HepG2 (cell line): ENCODE measurements around the gene SRSF1. TPM values are rescaled to one million over a fixed set of nuclear protein-coding genes. Genes with fewer than 3 reads are reported as not detected.
A peak's percentile ranks its signal among the peaks of the same experiment; 100 is the strongest.

Experiments used
- DNMT1 ChIP-seq: sonication (generic); formaldehyde crosslinking; IDR thresholded peaks from 2 replicates; pipeline ENCODE4 v1.5.1; 2020; ENCODE audit warnings: mild to moderate bottlenecking, missing genetic modification reagents
- ETV6 ChIP-seq: sonication (generic); formaldehyde crosslinking; conservative IDR thresholded peaks from 2 replicates; pipeline ENCODE4 v1.4.0; 2020; ENCODE audit warnings: missing genetic modification reagents
- FIP1L1 ChIP-seq: fragments of 200-400 bp; formaldehyde crosslinking; IDR thresholded peaks from 2 replicates; pipeline ENCODE4 v1.6.1; 2018; ENCODE audit warnings: low read depth, mild to moderate bottlenecking, low read length, moderate library complexity, borderline replicate concordance; ENCODE audit not compliant: insufficient read depth
- HDAC1 ChIP-seq: sonication (generic); formaldehyde crosslinking; IDR thresholded peaks from 2 replicates; pipeline ENCODE4 v1.5.1; 2020; ENCODE audit warnings: mild to moderate bottlenecking, missing genetic modification reagents
- KDM5A ChIP-seq: fragments of 200-600 bp; sonication (generic); IDR thresholded peaks from 2 replicates; pipeline ENCODE4 v1.7.0; 2018; ENCODE audit warnings: antibody characterized with exemption, mild to moderate bottlenecking, low read length, borderline replicate concordance
- MYC ChIP-seq: sonication (generic); formaldehyde crosslinking; IDR thresholded peaks from 2 replicates; pipeline ENCODE4 v1.9.0; 2021; ENCODE audit warnings: missing genetic modification reagents, borderline replicate concordance
- RXRB ChIP-seq: IDR thresholded peaks from 2 replicates; pipeline ENCODE4 v1.6.1; 2016; ENCODE audit warnings: borderline replicate concordance, missing genetic modification reagents, missing compliant biosample characterization
- SMAD9 ChIP-seq: sonication (generic); formaldehyde crosslinking; IDR thresholded peaks from 2 replicates; pipeline ENCODE4 v1.5.1; 2020; ENCODE audit warnings: mild to moderate bottlenecking, missing genetic modification reagents
- SSRP1 ChIP-seq: IDR thresholded peaks from 2 replicates; pipeline ENCODE4 v1.6.1; 2016; ENCODE audit warnings: control low read depth
- TAF15 ChIP-seq: fragments of 200-400 bp; formaldehyde crosslinking; IDR thresholded peaks from one replicate; pipeline ENCODE4 v1.6.1; 2018; ENCODE audit warnings: mild to moderate bottlenecking, low read depth, low read length; ENCODE audit not compliant: poor library complexity, severe bottlenecking
- ZBTB8A ChIP-seq: sonication (generic); formaldehyde crosslinking; IDR thresholded peaks from 2 replicates; pipeline ENCODE4 v1.4.0; 2020; ENCODE audit warnings: mild to moderate bottlenecking, low read depth, missing genetic modification reagents, borderline replicate concordance
- ZC3H4 ChIP-seq: sonication (generic); formaldehyde crosslinking; IDR thresholded peaks from 2 replicates; pipeline ENCODE4 v1.4.0; 2020; ENCODE audit warnings: missing genetic modification reagents, borderline replicate concordance
- ZFP36L1 ChIP-seq: sonication (generic); formaldehyde crosslinking; IDR thresholded peaks from 2 replicates; pipeline ENCODE4 v1.8.0; 2022; ENCODE audit warnings: mild to moderate bottlenecking, missing genetic modification reagents, moderate library complexity
- ZNF160 ChIP-seq: sonication (generic); formaldehyde crosslinking; IDR thresholded peaks from 2 replicates; pipeline ENCODE4 v1.8.0; 2022; ENCODE audit warnings: mild to moderate bottlenecking, inconsistent platforms, missing genetic modification reagents
- ZNF282 ChIP-seq: fragments of 450-650 bp; IDR thresholded peaks from 2 replicates; pipeline ENCODE4 v1.6.1; 2018; ENCODE audit not compliant: partially characterized antibody
- ZNF292 ChIP-seq: sonication (generic); formaldehyde crosslinking; IDR thresholded peaks from 2 replicates; pipeline ENCODE4 v1.8.1; 2022; ENCODE audit warnings: mild to moderate bottlenecking, low read depth, missing genetic modification reagents, borderline replicate concordance
- ZNF678 ChIP-seq: sonication (generic); formaldehyde crosslinking; IDR thresholded peaks from 2 replicates; pipeline ENCODE4 v1.4.0; 2020; ENCODE audit warnings: mild to moderate bottlenecking, missing genetic modification reagents
- polyA plus RNA-seq, 8 experiments: library from polyadenylated mRNA; depleted of rRNA in 3 of 8; stranded (reverse) in 7 of 8; unstranded in 1 of 8; fragments of >200 nt; fragmentation: Illumina TruSeq in 4 of 8; extraction: Trizol in 4 of 8; gene quantifications; 2 replicates each; pipeline versions ENCODE4 v1.2.1 to v1.2.3, GENCODE V29; 2011 to 2016; ENCODE audit warnings: low read depth in 4 of 8, missing spikeins in 1 of 8, mixed read lengths in 1 of 8; ENCODE audit not compliant: insufficient read depth in 1 of 8
- total RNA-seq, 5 experiments: library from RNA; depleted of rRNA; stranded (reverse); fragments of >200 nt; fragmentation: Illumina TruSeq; extraction: Trizol; gene quantifications; 2 replicates each; pipeline ENCODE4 v1.2.3, GENCODE V29; 2016; ENCODE audit warnings: low read depth in 1 of 5
- TF ChIP-seq, protein P1 (sequence below), 2 experiments: IDR thresholded peaks; 2 replicates each; pipeline ENCODE4 v1.6.1; 2011 to 2012; ENCODE audit warnings: low read length in 2 of 2, borderline replicate concordance in 1 of 2, low read depth in 1 of 2, mild to moderate bottlenecking in 1 of 2, moderate library complexity in 1 of 2
- TF ChIP-seq, protein P2 (sequence below): fragments of 450-650 bp; IDR thresholded peaks from 2 replicates; pipeline ENCODE4 v1.6.1; 2017
- TF ChIP-seq, protein P3 (sequence below): IDR thresholded peaks from 2 replicates; pipeline ENCODE4 v1.6.1; 2016; ENCODE audit warnings: mild to moderate bottlenecking

The SRSF1 gene
- total and polyA plus RNA-seq, 2 of the 13 experiments (the other 11 are each of a cell fraction or from before 2014, with no cell fraction given): 142 to 445 TPM

GRCh38 chr17:57988301-57989250 lies 18.5 kb downstream of the SRSF1 start (continued):
- TF ChIP-seq, protein P1, sequence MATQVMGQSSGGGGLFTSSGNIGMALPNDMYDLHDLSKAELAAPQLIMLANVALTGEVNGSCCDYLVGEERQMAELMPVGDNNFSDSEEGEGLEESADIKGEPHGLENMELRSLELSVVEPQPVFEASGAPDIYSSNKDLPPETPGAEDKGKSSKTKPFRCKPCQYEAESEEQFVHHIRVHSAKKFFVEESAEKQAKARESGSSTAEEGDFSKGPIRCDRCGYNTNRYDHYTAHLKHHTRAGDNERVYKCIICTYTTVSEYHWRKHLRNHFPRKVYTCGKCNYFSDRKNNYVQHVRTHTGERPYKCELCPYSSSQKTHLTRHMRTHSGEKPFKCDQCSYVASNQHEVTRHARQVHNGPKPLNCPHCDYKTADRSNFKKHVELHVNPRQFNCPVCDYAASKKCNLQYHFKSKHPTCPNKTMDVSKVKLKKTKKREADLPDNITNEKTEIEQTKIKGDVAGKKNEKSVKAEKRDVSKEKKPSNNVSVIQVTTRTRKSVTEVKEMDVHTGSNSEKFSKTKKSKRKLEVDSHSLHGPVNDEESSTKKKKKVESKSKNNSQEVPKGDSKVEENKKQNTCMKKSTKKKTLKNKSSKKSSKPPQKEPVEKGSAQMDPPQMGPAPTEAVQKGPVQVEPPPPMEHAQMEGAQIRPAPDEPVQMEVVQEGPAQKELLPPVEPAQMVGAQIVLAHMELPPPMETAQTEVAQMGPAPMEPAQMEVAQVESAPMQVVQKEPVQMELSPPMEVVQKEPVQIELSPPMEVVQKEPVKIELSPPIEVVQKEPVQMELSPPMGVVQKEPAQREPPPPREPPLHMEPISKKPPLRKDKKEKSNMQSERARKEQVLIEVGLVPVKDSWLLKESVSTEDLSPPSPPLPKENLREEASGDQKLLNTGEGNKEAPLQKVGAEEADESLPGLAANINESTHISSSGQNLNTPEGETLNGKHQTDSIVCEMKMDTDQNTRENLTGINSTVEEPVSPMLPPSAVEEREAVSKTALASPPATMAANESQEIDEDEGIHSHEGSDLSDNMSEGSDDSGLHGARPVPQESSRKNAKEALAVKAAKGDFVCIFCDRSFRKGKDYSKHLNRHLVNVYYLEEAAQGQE (IDR thresholded peaks at IDR 0.05; ENCODE audit: borderline replicate concordance in 1 of 2, low read depth in 1 of 2, low read length in 2 of 2): peak in 1 of 2 experiments; percentile 65; a peak in 3 of 4 replicates
- TF ChIP-seq ZC3H4 (peak; percentile 80; the same call in 1 of the 2 replicates), SSRP1 (CRISPR knock-in tag) (peak; percentile 98), TAF15 (no peak), ZBTB8A (CRISPR knock-in tag) (no peak), ZNF292 (CRISPR knock-in tag) (0 out of 2 replicates have a peak, but pooled peaks have one; percentile 24), HDAC1 (CRISPR knock-in tag) (peak; percentile 61; the same call in 1 of the 2 replicates), ZFP36L1 (CRISPR knock-in tag) (no peak), DNMT1 (peak; percentile 48; the same call in 1 of the 2 replicates), ZNF678 (0 out of 2 replicates have a peak, but pooled peaks have one; percentile 50), ZNF282 (no peak), FIP1L1 (0 out of 2 replicates have a peak, but pooled peaks have one; percentile 80), MYC (CRISPR knock-in tag) (no peak; the same call in 1 of the 2 replicates), SMAD9 (CRISPR knock-in tag) (no peak), ZNF160 (CRISPR knock-in tag) (no peak; the same call in 1 of the 2 replicates), ETV6 (CRISPR knock-in tag) (0 out of 2 replicates have a peak, but pooled peaks have one; percentile 31), KDM5A (peak; percentile 56; the same call in 1 of the 2 replicates), RXRB (CRISPR knock-in tag) (peak; percentile 26; the same call in 1 of the 2 replicates)
- TF ChIP-seq, protein P2, sequence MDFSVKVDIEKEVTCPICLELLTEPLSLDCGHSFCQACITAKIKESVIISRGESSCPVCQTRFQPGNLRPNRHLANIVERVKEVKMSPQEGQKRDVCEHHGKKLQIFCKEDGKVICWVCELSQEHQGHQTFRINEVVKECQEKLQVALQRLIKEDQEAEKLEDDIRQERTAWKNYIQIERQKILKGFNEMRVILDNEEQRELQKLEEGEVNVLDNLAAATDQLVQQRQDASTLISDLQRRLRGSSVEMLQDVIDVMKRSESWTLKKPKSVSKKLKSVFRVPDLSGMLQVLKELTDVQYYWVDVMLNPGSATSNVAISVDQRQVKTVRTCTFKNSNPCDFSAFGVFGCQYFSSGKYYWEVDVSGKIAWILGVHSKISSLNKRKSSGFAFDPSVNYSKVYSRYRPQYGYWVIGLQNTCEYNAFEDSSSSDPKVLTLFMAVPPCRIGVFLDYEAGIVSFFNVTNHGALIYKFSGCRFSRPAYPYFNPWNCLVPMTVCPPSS: no peak
- TF ChIP-seq, protein P3, sequence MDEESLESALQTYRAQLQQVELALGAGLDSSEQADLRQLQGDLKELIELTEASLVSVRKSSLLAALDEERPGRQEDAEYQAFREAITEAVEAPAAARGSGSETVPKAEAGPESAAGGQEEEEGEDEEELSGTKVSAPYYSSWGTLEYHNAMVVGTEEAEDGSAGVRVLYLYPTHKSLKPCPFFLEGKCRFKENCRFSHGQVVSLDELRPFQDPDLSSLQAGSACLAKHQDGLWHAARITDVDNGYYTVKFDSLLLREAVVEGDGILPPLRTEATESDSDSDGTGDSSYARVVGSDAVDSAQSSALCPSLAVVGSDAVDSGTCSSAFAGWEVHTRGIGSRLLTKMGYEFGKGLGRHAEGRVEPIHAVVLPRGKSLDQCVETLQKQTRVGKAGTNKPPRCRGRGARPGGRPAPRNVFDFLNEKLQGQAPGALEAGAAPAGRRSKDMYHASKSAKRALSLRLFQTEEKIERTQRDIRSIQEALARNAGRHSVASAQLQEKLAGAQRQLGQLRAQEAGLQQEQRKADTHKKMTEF: no peak
